ENCODE results near the gene NSUN2.
A peak's percentile ranks its signal among the peaks of the same experiment; 100 is the strongest.
"Not testable (repeated sequence)": the region's sequence is repeated elsewhere in the genome, so short reads cannot be mapped to it uniquely, and the experiment has no call there.

Gene NSUN2

GRCh38 chr5:6673031-6673430 lies 40.2 kb upstream of the NSUN2 start:
- Histone ChIP-seq H3K4me3 (replicated peaks; ENCODE audit: low read depth, low read length) (no peak overlapping the region), H3K27me3 (replicated peaks; ENCODE audit: control insufficient read depth, insufficient read depth, low read length) (no peaks in the 10 kb centered on the region), H3K36me3 (ENCODE audit: control insufficient read depth, insufficient read depth, low read length) (no peaks in the 10 kb centered on the region; the same call in 1 of the 2 replicates)
- no peak for DNase-seq (ENCODE audit: extremely low read depth, insufficient read length)
- no peak for TF ChIP-seq CTCF (IDR thresholded peaks at IDR 0.05; ENCODE audit: insufficient read depth, low read length, poor library complexity, severe bottlenecking)

GRCh38 chr5:6668717-6669116 lies 35.9 kb upstream of the NSUN2 start:
- H3K27me3 ChIP-seq (replicated peaks; ENCODE audit: control insufficient read depth, insufficient read depth, low read length); H3K4me3 ChIP-seq (replicated peaks; ENCODE audit: low read depth, low read length); DNase-seq (ENCODE audit: extremely low read depth, insufficient read length); H3K36me3 ChIP-seq (ENCODE audit: control insufficient read depth, insufficient read depth, low read length): not testable (repeated sequence)

GRCh38 chr5:6667648-6668047 lies 34.8 kb upstream of the NSUN2 start:
- no peak for TF ChIP-seq CTCF (IDR thresholded peaks at IDR 0.05; ENCODE audit: insufficient read depth, low read length, poor library complexity, severe bottlenecking)
- peaks cover 2% of the 10 kb centered on the region for H3K36me3 ChIP-seq (ENCODE audit: control insufficient read depth, insufficient read depth, low read length)
- H3K27me3 ChIP-seq (replicated peaks; ENCODE audit: control insufficient read depth, insufficient read depth, low read length) = no peaks in the 10 kb centered on the region
- DNase-seq (ENCODE audit: extremely low read depth, insufficient read length) = no peak
- no peak overlapping the region for H3K4me3 ChIP-seq (replicated peaks; ENCODE audit: low read depth, low read length)

- peaks cover 2% of the 10 kb centered on the region for H3K36me3 ChIP-seq (ENCODE audit: control insufficient read depth, insufficient read depth, low read length)
- no peak for TF ChIP-seq CTCF (IDR thresholded peaks at IDR 0.05; ENCODE audit: insufficient read depth, low read length, poor library complexity, severe bottlenecking)
- no peaks in the 10 kb centered on the region for H3K27me3 ChIP-seq (replicated peaks; ENCODE audit: control insufficient read depth, insufficient read depth, low read length)
- H3K4me3 ChIP-seq (replicated peaks; ENCODE audit: low read depth, low read length) = no peak overlapping the region
- no peak for DNase-seq (ENCODE audit: extremely low read depth, insufficient read length)
These were observed 33.9 kb upstream of the NSUN2 start for GRCh38 chr5:6666762-6667161.

- no peak for TF ChIP-seq CTCF (IDR thresholded peaks at IDR 0.05; ENCODE audit: insufficient read depth, low read length, poor library complexity, severe bottlenecking)
- no peak for DNase-seq (ENCODE audit: extremely low read depth, insufficient read length)
- Histone ChIP-seq H3K36me3 (ENCODE audit: control insufficient read depth, insufficient read depth, low read length) (peaks cover 7% of the 10 kb centered on the region), H3K27me3 (replicated peaks; ENCODE audit: control insufficient read depth, insufficient read depth, low read length) (no peaks in the 10 kb centered on the region), H3K4me3 (replicated peaks; ENCODE audit: low read depth, low read length) (peak overlapping the region; percentile 55)
These were observed 27.8 kb upstream of the NSUN2 start for GRCh38 chr5:6660688-6661087.

GRCh38 chr5:6659941-6660684 lies 27.3 kb upstream of the NSUN2 start:
- TF ChIP-seq CTCF (IDR thresholded peaks at IDR 0.05; ENCODE audit: insufficient read depth, low read length, poor library complexity, severe bottlenecking) = no peak
- Histone ChIP-seq H3K36me3 (ENCODE audit: control insufficient read depth, insufficient read depth, low read length) (peaks cover 7% of the 10 kb centered on the region), H3K27me3 (replicated peaks; ENCODE audit: control insufficient read depth, insufficient read depth, low read length) (no peaks in the 10 kb centered on the region), H3K4me3 (replicated peaks; ENCODE audit: low read depth, low read length) (peak overlapping the region; percentile 55)
- DNase-seq (ENCODE audit: extremely low read depth, insufficient read length) = peak; percentile 64
